Endometrial microvascular endothelial cells (primary cell): ENCODE data around the gene HES2. TPM values are rescaled to one million over a fixed set of nuclear protein-coding genes. Genes with fewer than 3 reads are reported as not detected.

Experiments
- in situ Hi-C: cut with HindIII; loops from 2 replicates; pipeline ENCODE4 v1.10.0; 2017; ENCODE audit warnings: low sequenced_read_pairs, low pct_unique_long_range_greater_than_20kb; ENCODE audit errors: inconsistent ontology term
- total RNA-seq: library from RNA; depleted of rRNA; stranded (reverse); fragments of >200 nt; gene quantifications from one replicate; pipeline ENCODE4 v1.2.3, GENCODE V29; 2015; ENCODE audit errors: inconsistent ontology term

Gene HES2
- total RNA-seq, 1 donor from 2014 or later: 31.5 TPM

DNA sequence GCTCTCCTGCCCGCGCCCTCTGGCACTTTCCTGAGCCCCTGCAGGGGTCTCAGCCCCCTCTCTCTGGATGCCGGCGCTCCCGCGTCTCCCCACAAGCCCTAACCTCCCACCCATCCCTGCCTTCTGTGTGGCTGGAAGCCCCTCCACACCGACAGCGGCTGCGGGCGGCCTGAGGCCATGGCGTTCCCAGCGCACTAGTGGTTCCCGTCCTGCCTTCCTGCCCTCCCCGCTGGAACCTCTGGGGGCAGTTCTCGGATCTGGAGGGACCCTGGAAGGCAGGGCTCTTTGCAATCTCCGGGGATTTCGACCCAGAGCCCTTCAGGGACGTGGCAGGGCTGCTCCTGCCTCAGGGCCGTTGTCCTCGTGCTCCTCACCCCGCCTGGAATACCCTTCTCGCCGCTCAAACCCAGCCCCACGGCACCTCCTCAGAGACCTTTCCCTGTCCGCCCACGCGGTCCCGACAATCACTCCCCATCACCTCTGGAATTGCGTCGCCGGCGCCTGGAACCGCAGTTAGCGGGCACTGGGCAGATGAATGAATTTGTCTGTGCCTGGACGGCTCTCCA lies 4.4 kb upstream of the HES2 start:
- in situ Hi-C loops: no loop called here

DNA sequence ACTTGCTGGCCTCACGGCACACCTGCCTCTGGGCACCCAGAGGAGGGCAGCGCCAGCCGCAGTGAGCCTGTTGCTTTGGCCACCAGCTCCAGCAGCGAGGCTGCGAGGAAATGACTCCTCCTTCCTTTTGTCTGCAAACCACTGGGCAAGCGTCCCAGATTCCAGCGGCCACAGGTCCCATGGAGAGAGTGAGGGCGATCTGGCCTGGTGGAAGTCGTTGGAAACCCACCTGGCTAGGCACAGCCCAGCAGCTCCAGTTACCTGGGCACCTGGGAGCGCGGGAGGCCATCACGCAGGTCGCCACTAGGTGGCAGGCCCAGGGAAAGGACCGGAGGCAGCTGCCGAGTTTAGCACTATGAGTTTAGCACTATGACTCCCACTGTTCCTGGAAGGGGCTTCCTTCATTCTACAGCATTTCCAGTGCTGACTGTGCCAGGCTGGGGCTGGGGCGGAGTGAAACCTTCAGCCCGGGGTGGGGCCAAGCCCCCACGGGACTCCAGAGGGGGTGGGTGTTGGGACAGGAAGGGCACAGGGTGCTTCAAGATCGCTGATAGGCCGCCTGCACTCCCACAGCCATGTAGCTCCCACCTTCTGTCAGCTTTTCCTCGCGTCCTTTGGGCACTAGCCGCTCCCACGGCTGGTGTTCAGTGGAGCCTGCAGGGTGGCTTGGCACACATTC lies 3.7 kb upstream of the HES2 start:
- in situ Hi-C loops: no loop called here

- in situ Hi-C loops: no loop called here
Measured at GRCh38 chr1:6421266-6421665, 1.5 kb upstream of the HES2 start.

DNA sequence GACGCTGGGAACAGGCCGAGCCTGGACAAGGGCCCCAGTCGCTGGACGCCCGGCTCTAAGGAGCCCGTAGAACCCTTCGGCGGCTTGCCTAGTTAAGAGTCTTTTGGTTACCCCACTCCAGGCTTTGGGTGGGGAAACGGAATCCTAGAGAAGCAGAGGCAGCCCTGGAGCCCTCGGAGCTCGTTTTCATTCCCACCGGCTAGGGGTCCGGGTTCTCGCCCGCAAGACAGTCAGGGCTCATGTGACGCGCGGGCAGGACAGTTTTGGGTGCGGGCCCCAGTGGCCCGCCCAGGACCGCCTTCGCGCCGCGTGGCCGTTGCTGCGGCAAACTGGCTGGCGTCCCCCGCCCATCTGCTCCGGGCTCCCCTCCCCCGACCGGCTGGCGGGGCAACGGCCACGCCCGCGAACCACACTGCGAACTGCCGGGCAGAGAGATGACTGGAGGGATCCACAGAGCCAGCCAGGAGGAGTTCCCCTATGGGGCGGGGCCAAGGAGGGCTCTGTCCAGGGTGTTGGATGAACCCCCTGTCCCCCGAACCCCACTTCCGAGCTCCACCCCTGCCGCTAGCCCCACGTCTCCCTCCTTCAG lies 829 bp upstream of the HES2 start:
- in situ Hi-C loops: no loop called here

DNA sequence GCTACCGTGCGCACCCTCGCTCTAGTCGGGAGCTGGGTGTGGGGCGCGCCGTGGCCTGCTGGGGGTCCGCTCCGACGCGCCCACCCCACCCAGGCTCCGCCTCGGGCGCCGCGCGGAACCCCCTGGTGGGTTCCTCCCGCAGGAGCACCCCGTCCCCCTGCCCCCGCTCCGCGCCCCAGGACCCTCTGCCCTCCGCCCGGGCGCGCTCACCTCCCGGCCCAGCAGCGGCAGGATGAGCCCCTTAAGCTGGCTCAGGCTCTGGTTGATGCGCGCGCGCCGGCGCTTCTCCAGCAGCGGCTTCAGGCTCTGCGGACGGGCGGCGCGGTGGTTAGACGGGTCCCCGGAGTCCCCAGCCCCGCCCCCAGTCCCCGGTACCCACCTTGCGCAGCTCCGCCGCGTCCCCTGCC lies 319 bp downstream of the HES2 start:
- in situ Hi-C loops: no loop called here

GRCh38 chr1:6418668-6419396 lies 887 bp downstream of the HES2 start:
- in situ Hi-C loops: no loop called here

DNA sequence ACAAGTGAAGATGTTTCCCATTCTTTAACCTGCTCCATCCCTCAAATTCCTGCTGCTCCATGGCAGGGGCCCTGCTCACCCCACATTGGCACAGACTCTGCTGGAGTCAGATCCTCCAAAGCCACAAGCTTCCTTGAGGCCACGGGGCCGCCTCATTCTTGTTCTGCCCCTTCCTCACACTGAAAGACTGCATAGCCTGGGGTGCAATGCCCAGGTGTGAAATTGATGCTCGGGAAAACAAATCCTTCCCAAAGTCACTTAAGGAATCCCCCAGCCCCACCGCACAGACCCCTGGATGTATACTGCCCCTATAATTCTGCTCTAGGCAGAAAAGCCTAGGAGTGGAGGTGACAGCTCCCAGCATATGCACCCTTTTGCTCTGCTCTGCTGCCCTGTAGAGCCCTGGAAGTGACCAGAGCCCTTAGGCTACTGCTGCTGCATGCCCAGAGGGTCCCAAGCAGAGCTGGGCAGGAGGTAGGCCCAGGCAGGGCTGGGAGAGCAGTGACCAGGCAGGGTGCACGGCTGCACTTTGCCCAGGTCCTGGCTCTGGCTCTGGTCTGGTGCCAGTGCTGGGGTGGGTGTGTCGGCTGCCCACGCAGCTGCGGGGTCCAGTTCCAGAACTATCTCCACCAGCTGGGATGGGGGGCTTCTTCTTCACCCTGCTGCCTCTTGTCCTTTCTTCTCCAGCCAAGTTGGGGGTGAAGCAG lies 1.6 kb downstream of the HES2 start:
- in situ Hi-C loops: no loop called here

GRCh38 chr1:6416906-6417305 lies 2.8 kb downstream of the HES2 start:
- in situ Hi-C loops: no loop called here

DNA sequence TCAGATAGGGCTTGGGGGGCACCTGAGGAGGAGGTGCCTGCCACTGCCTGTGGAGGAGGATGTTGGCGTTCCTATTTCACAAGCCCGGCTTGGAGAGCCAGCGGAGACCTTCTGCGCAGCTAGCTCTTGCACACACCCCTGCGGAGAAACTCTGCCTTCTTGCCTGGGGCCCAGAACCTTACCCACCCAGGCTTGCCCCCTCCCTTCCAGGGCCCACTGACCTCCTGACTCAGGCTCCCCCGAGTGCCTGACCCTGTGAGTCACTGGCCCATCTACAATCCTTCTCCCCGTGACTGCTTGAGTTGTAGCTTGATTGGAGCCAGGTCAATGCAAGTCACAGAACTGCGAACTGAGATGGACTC lies 3.4 kb downstream of the HES2 start:
- in situ Hi-C loops: no loop called here

- in situ Hi-C loops: no loop called here
Measured at GRCh38 chr1:6414881-6415626, 4.7 kb downstream of the HES2 start.

DNA sequence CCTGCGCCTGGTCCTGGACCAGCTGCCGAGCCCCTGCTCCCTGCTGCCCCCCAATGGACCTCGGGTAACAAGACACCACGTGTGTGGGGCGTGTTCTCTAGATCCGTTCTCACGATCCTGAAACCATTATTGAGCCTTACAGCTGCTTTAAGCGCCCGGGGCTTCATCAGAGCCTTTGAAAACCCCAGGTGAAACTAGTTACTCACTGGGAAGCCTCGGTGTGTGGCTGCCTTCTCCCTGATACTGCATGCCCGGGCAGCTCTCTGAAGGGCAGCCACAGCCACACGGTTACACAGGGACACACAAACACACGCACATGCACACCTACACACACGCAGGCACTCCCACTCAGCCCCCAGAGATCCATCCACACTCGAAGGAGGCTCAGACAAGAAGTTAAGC lies 5.3 kb downstream of the HES2 start:
- in situ Hi-C loops: no loop called here

GRCh38 chr1:6412896-6413295 lies 6.8 kb downstream of the HES2 start:
- in situ Hi-C loops: no loop called here

GRCh38 chr1:6410248-6410893 lies 9.3 kb downstream of the HES2 start:
- in situ Hi-C loops: no loop called here

- in situ Hi-C loops: no loop called here
Measured at GRCh38 chr1:6409733-6410132, 10.0 kb downstream of the HES2 start.

DNA sequence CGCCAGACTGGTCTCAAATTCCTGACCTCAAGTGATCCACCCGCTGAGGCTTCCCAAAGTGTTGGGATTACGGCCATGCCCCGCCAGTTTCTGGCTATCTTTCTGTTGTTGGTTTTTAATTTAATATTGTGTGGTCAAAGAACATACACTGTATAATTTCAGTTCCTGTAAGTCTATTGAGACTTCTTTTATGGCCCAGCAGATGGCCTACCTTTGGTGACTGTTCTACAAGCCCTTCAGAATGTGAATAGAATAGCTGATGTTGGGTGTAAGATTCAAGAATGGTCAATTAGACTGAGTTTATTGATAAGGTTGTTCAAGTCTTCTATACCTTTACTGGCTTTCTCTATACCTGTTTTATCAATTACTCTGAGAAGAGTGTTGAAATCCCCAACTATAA lies 10.7 kb downstream of the HES2 start:
- in situ Hi-C loops: no loop called here

GRCh38 chr1:6408023-6408422 lies 11.7 kb downstream of the HES2 start:
- in situ Hi-C loops: no loop called here

DNA sequence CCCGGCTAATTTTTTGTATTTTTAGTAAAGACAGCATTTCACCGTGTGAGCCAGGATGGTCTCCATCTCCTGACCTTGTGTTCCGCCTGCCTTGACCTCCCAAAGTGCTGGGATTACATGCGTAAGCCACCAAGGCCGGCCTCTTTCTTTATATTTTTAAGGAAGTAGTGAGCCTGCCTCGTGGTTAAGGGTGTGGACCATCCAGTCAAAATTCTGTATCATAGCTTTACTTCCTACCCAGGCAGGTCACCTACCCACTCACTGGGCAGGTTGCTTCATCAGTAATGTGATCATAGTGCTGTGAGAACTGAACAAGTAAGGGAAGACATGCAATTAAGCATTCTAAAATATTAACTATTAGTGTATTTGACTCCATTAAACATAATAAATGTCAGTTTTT lies 18.0 kb downstream of the HES2 start:
- in situ Hi-C loops: no loop called here

DNA sequence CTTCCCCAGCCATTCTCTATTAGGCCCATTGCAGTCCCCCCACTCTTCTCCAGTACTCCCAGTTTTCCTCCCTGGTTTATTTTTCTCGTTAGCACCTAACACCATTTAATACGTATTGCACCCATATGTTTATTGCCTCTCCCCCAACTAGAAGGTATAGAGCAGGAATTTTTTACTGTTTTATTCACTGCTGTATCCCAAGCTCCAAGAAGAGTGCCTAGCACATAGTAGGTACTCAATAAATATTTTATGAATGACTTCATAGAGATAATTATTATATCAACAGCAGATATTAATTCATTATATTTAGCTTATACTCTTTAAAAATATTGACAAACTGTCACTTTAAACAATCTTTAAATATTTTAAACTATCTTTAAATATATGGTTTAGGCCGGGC lies 20.4 kb downstream of the HES2 start:
- in situ Hi-C loops: no loop called here
